ENCODE results near the gene IL11. TPM values are rescaled to one million over a fixed set of nuclear protein-coding genes. Genes with fewer than 3 reads are reported as not detected.

IL11 gene
- total and polyA plus RNA-seq, 2 of the 13 experiments (the other 11 are each of a cell fraction or from before 2014, with no cell fraction given), result 2.5 to 2.9 TPM

GRCh38 chr19:55353803-55354697 is 16.2 kb downstream of the IL11 start (continued):
- TF ChIP-seq CBFB (CRISPR knock-in tag; IDR thresholded peaks at IDR 0.05) (no peak), ETV6 (CRISPR knock-in tag; conservative IDR thresholded peaks at IDR 0.05) (no peak), NFIC (IDR thresholded peaks at IDR 0.05; ENCODE audit: low read length) (no peak), ISX (CRISPR knock-in tag; conservative IDR thresholded peaks at IDR 0.05) (no peak), TFAP4 (IDR thresholded peaks at IDR 0.05; ENCODE audit: borderline replicate concordance, low read depth) (0 out of 2 replicates have a peak, but pooled peaks have one; percentile 21), NR1H2 (CRISPR knock-in tag; IDR thresholded peaks at IDR 0.05; ENCODE audit: borderline replicate concordance, low read depth) (no peak), SPEN (CRISPR knock-in tag; IDR thresholded peaks at IDR 0.05; ENCODE audit: low read depth) (0 out of 2 replicates have a peak, but pooled peaks have one; percentile 15), ZNF256 (CRISPR knock-in tag; conservative IDR thresholded peaks at IDR 0.05) (no peak), MAZ (IDR thresholded peaks at IDR 0.05; ENCODE audit: borderline replicate concordance, low read depth, low read length) (no peak), MAZ (CRISPR knock-in tag; IDR thresholded peaks at IDR 0.05; ENCODE audit: low read depth) (0 out of 2 replicates have a peak, but pooled peaks have one; percentile 29), GABPB1 (CRISPR knock-in tag; IDR thresholded peaks at IDR 0.05) (peak; percentile 53; the same call in 1 of the 2 replicates), FOXP1 (IDR thresholded peaks at IDR 0.05) (no peak), FOXP1 (CRISPR knock-in tag; IDR thresholded peaks at IDR 0.05) (no peak), SP1 (IDR thresholded peaks at IDR 0.05) (no peak), SP1 (CRISPR knock-in tag; IDR thresholded peaks at IDR 0.05) (peak; percentile 79), MIER2 (CRISPR knock-in tag; IDR thresholded peaks at IDR 0.05) (no peak), LCORL (IDR thresholded peaks at IDR 0.05) (no peak), LCORL (CRISPR knock-in tag; IDR thresholded peaks at IDR 0.05) (no peak)
